WI38 (cell line): ENCODE measurements around the gene NPR2.
A peak's percentile ranks its signal among the peaks of the same experiment; 100 is the strongest.

Source experiments
- H3K4me3 ChIP-seq: 2 replicates; pipeline ENCODE4 v1.5.1; 2011; ENCODE audit warnings: low read depth, mild to moderate bottlenecking, control low read depth, low read length
- TF ChIP-seq, protein P1 (sequence below): IDR thresholded peaks from 2 replicates; pipeline ENCODE4 v1.5.1; 2012; ENCODE audit warnings: low read depth, mild to moderate bottlenecking, control low read depth, low read length

The NPR2 gene

DNA sequence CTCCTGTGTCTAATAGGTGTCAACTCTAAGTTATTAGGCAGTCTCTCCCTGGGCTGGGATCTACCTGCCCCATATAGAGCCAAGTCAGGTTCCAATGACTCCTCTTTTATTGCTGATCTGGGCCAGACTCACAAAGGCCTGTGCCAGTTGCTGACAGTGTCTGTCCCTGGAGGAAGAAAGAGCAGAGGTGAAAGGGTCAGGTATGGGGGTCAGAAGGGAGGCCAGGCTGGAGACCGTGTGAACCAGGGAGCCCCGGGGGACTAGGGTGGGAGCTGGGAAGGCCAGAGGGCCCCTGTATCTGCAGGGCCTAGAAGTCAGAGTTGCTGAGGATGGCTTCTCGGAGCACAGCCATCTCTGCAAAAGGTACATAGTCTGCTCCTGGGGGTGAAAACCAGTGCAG is 26.9 kb downstream of the NPR2 start:
- TF ChIP-seq, protein P1, sequence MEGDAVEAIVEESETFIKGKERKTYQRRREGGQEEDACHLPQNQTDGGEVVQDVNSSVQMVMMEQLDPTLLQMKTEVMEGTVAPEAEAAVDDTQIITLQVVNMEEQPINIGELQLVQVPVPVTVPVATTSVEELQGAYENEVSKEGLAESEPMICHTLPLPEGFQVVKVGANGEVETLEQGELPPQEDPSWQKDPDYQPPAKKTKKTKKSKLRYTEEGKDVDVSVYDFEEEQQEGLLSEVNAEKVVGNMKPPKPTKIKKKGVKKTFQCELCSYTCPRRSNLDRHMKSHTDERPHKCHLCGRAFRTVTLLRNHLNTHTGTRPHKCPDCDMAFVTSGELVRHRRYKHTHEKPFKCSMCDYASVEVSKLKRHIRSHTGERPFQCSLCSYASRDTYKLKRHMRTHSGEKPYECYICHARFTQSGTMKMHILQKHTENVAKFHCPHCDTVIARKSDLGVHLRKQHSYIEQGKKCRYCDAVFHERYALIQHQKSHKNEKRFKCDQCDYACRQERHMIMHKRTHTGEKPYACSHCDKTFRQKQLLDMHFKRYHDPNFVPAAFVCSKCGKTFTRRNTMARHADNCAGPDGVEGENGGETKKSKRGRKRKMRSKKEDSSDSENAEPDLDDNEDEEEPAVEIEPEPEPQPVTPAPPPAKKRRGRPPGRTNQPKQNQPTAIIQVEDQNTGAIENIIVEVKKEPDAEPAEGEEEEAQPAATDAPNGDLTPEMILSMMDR: no peak
- no peak overlapping the region for H3K4me3 ChIP-seq

DNA sequence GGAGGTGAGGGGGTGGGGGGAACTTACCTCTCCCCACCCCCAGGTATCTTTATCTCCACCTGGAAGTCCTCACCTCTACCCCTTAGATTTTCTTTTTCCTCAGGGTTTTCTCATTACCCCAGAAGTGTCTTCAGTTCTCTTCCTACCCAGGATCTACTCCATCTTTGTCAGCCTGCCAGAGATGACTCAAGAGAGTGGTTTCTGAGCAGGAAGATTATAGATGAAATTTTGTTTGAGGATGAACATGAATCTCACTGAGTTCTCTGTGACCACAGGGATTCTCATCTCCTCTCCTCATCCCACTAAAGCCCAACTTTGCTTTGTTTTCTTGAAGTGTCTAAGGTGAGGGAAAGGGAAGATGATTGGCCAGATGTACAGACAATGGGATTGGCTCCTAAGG is 28.7 kb downstream of the NPR2 start:
- H3K4me3 ChIP-seq: no peak overlapping the region
- TF ChIP-seq, protein P1: no peak

DNA sequence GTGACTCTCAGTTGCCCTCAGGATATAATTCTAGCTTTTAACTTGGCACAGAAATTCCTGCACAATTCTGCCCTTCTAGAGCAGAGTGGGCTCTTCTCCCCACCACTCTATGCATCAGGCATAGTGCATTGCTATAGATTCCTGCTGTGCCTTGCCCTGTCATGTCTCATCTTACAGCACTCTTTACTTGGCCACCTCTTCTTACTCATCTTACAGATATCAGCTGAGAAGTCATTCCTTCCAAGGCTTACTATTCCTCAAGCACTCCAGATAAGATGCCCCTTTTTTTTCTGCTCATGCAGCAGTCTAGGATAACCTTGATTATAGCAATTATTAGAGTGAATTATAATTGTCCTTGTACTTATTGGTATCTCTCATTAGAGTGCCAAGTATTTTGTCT is 31.5 kb downstream of the NPR2 start:
- H3K4me3 ChIP-seq: no peak overlapping the region
- TF ChIP-seq, protein P1: no peak

DNA sequence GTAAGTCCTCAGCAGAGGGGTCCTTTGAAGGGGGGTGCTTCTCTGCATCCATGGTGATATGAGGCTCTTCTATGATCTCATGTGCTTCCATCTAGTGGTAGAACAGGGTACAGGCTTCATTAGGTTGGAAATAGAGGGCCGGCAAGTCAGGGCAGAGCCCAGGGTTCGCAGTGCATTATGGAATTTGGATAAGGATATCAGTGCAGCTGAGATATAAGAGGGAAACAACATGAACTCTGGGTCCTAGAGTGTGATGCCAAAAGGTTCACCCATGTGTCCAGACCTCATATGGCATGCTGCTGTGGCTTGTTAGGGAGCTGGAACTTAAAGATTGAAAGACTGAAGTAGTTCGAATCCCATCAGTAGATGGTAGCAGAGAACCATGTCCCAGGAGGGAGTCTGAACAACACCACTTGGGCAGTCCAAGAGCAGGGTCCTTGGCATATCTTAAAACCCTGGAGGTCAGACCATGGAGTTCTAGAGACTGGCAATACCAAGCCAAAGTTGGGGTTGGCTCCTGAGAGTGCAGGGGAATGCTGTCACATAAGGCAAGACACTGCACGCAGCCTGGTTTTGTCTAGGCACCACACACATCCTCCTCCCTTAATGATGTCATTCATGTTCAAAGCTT is 34.8 kb downstream of the NPR2 start:
- no peak overlapping the region for H3K4me3 ChIP-seq
- TF ChIP-seq, protein P1: peak; percentile 88

- H3K4me3 ChIP-seq: no peak overlapping the region
- TF ChIP-seq, protein P1: no peak
Measured at GRCh38 chr9:35827486-35827885, 36.1 kb downstream of the NPR2 start.

- TF ChIP-seq, protein P1: no peak
- H3K4me3 ChIP-seq: peak within 1 kb of the TSS; percentile 67
Measured at GRCh38 chr9:35828716-35829083, 37.3 kb downstream of the NPR2 start, which contains the start of gene FAM221B. TSS of gene FAM221B (minus strand) at chr9:35828732. CDS start at chr9:35826161, 2,571 bp downstream.

DNA sequence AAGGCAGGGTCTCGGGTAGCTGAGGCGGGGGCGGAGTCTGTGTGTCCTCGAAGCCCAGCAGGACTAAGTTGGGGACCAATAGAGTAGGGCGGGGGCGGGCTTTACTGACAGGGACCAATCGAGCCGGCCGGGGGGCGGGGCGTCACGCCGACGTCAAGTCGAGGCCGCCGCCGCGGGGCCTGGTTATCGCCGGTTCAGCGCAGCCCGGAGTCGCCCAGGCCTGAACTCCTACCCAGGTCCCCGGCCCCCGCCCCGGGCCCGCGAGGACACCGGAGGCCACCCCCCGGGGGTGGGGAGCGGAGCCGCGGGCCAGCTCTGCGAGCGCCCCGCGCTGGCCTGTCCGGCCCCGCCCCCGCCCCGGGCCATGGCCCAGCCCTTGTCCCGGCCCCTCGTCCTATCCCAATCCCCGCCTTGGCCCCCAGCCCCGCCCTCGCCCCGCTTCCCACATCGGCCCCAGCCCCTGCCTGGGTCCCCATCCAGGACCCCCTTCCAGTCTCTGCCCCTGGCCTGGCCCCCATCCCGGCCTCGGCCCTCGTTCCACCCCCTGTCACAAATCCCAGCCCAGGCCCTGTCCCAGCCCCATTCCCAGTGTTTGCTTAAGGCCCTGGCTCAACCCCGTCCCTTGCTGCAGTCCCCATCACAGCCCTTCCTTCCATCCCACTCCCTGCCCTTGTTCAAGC is 37.8 kb downstream of the NPR2 start, which contains the start of gene TMEM8B:
Gene TMEM8B, plus strand, starts transcription at position 145 of the 680 bp plus-strand sequence. Its CDS starts 220 bp downstream, at position 365.
- peak within 1 kb of the TSS; percentile 67 for H3K4me3 ChIP-seq
- TF ChIP-seq, protein P1: no peak
